GM21619 (cell line): ENCODE data around the gene PRRG2.

Experiments
- ATAC-seq: cut with Tn5 transposase; IDR thresholded peaks from one replicate; pipeline ENCODE4 v1.9.1; 2021; ENCODE audit not compliant: unreplicated experiment

PRRG2 gene

DNA sequence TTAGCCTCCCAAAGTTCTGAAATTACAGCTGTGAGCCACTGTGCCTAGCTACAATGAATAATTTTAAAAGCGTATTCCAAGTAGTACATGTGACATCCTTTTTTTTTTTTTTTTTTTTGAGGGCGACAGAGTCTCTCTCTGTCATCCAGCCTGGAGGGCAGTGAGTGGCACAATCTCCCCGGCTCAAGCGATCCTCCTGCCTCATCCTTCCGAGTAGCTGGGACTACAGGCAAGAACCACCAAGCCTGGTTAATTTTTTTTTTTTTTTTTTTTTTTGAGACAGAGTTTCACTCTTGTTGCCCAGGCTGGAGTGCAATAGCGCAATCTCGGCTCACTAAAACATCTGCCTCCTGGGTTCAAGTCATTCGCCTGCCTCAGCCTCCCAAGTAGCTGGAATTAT is 6.1 kb downstream of the PRRG2 start:
- ATAC-seq: no peak

DNA sequence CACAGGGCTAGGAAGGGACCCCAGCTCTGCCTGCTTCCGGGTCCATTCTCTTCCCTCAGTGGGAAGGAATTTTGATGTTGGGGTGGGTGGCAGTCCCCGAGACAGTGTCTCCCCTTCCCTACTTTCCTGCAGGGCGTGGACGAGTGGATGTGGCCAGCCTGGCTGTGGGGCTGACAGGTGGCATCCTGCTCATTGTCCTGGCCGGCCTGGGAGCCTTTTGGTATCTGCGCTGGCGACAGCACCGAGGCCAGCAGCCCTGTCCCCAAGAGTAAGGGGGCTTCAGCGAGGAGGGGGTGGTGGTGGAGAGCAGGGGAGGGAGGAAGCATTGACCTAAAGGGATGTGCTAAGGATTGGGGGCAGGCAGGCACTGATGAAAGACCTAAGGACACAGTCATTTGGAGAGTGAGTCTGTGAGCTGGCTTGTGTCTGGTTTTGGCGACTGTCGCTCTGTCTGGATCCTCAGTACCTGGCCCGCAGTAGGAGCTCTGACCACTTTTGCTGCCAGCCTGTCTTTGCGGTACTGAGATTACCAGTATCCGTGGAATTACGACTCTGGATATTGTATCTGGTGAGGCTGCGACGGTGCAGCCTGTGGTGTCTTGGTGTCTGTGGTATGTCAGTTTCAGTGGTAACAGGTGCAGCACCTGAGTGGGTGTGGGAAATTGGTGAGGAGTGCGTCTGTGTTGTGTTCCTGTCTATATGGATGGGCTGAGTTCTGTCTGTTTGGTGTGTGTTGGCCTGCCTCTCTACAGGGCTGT is 7.4 kb downstream of the PRRG2 start:
- ATAC-seq: no peak

DNA sequence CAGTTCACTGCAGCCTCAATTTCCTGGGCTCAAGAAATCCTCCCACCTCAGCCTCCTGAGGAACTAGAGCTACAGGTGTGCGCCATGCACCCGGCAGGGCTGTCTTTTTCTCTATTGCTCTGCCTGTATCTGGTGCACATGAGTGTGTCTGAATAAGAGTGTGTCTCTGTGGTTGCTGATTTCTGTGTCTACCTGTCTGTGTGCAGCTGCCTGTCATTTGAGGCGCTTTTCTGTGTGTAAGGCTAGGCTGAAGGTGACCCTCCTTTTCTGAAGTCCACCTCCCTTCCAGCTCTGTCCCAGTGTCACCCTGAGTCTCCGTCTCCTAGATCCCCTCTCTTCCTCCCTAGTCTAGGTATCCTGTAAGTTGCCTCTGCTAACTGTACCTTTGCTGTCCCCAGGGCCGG is 8.4 kb downstream of the PRRG2 start:
- ATAC-seq: no peak

DNA sequence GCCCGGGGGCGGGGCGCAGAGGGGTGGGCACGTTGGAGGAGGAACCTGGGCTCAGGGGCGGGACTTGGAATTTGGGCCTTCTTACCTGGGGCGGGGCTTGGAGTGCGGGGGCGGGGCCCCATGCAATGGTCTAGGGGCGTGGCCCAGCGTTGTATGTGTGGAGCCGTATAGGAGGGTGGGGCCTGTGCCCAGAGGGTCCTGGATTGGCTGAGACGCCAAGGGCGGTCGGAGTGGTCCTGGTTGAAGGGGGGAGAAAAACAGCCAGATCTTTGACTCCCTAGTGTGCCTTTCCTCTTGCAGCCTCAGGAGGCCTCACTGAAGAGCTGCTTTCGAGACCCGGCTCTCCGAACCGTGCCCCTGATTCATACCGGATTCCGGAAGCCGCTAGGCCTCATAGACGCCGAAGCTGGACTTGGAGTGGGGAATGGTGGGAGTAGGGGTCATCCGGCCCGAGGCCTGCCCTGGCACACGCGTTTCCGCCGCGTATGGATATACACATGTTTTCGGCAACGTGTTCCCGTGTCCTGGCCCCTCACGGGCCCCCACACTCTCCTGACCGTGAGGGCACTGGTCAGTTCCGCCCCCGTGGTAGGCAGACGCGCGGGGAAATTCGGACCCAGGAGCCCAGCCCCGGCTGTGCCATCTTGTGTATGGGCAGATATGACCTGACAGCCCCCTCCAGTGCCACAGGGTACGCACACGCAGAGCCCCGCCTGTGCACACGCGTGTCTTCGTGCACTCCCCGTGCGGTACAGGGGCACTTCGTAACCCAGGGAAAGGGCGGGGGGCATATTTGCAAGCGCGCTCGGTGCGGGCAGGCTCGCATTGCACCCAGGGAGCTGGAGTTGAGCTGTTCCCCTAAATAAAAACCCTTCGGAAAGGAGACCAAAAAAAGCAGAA is 9.2 kb downstream of the PRRG2 start:
- ATAC-seq: peak; percentile 73

DNA sequence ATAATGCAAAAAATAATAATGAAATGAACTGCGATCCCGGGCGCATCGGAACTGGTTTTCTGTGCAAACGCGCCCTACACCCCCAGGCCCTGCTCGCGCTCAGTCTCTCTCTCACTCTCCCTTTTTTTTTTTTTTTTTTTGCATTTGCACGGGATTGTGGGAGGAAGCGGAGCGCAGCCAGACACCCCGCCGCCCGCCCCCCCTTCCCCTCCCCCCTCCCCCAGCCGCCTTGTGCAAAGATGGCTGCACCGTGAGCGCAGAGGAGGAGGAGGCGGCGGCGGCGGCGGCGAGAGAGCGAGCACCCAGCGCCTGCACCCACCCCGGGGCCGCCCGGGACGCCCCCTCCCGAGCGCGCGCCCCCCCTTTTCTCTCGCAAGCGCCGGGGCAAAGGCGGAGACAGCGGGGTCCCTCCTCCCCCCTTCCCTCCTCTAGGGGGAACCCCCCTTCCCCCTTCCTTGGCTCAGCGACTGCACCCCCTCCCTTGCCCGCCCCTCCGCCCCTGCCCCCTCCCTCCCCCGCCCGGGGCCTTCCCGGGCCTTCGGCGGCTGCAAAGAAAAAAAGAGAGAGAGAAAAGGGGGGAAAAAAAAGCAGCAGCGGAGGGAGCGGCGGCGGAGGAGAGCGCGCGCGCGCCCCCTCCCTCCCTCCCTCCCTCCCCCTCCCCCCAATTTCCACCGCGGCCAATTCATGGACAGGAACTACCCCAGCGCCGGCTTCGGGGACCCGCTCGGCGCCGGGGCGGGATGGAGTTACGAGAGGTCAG is 10.0 kb downstream of the PRRG2 start, which contains the start of gene PRR12:
PRR12 (plus strand) TSS at position 212 of the 760 bp plus-strand sequence; CDS start at position 685, 473 bp downstream.
- no peak for ATAC-seq

DNA sequence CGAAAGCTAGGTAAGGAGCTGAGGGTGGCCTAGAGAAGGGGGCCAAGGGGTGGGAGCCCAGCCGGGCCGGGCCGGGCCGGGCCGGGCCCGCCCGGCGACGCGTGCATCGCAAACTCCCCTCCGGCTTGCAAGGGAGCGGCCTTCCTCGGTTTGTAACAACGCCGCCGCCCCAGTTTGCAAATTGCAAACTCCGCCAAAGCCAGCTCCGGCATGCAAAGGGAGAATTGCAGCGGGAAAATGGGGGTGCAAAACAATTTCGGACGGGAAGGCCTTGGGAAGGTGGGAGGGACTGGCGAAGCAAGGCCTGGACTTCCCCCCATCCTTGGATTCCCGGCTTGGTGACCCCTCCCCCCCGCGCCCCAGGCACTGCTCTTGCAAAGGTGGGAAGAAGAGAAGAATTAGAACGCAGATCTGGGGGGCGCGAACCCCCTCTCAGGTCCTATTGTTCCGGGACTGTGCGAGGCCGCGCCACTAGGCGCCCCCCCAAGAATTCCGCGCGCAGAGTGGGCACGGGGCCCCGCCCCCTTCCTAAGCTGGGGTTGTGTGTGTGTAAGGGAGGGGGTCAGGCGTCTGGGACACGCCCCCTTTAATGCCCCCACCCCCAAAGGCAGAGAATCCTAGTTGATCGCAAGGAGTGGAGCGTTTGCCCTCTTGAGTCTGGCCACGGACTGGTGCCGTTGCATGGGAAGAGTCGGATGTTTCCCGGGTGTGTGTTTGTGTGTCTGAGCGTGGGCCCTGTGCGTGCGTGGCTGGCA is 10.8 kb downstream of the PRRG2 start:
- ATAC-seq: no peak

DNA sequence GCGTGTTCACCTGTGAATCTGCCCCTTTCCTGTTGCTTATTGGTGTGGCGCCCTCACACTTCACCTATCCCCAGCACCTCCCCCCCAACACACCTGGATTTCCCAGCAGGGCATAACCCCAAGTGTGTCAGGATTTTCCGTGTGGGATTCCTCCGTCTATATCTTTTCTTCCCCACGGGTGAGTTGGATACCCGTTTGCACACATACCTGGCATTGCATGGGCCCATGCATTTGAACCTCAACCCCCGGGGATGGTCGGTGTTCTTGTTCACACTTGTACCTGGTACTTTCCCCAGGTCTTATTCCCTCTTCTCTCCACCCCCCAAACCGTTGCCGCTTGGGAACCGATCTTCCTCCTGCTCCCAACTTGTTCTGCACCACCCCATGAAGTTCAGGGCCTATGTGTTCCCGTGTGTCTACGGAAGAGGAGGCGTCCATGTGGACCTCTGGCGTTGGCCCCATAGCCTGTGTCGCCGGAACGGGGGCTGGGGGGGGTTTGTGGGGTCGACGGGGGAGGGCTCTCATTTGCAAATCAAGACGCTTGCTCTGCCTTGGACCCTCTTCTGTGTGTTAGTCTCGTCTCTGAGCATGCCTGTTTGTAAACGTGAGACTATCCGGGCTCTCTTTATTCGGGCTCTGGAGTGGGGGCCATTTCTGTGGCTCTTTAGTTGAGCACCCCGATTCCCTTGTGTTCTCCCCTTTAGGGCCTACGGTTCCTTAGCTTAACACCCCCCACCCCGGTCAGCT is 11.5 kb downstream of the PRRG2 start:
- ATAC-seq: no peak

DNA sequence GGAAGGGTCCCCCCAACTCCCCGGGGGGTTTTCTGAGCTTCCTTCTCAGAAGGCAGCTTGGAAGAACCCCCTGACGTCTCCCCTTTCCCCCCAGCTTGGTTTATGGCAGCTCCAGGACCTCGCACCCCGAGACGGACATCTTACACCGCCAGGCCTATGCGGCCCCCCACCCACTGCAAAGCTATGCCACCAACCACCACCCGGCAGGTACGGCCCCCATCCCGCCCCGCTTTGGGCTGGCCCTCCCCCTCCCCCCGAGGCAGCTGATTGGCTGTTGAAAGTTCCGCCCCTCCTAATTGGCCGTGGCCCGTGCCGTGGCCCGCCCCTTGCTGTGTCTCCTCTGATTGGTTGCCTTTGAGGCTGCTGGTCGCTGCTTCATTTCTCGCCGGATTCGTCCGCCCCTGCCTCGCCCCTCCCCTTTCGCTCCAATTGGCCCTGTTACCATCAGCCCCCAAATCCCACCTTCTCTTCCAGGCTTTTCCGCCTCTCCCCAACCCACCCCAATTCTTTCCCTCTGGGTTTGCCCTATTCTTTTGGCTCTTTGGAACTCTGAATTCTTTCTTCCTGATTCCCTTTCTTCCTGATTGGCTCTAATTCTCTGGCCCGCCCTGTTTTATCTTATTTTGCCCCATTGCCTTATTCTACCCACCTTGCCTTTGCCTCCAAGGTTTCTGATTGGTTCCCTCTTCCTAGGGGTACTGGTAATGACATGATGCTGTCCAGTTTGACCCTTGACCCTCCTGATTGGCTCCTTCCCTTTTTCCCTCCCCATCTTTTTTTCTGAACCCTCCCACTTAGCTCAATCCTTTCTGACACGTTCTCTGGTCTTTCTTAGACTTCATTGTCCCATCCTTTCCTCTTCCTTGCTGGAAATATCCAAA is 12.4 kb downstream of the PRRG2 start:
- ATAC-seq: peak; percentile 40

DNA sequence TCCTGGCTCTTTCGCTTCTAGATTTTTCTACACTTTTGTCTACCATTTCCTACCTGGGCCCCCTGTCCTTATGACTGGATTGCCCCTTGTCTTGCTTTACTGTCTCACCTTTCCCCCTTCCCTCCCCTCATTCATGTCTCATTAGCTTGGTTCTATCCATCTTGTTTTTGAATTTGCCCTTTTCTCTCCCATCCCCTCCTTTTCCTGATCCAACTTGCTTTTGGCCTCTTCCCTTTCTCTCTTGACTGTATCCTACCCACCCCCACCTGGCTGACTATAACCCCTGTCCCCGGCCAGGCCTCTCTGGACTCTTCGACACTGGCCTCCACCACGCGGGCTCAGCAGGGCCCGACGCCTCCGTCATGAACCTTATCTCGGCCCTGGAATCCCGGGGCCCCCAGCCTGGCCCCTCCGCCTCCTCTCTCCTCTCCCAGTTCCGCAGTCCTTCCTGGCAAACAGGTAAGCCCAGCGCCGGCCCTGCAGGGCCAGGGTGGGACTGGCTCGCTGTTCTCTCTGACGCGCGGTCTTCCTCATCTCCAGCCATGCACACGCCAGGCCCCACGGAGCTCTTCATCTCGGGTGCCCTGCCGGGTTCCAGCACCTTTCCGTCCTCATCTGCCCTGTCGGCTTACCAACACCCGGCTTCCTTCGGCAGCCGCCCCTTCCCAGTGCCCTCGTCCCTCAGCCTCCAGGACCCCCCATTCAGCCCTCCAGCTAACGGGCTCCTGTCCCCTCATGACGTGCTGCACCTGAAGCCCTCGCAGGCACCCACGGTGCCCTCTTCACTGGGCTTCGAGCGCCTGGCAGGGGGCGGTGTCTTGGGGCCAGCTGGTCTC is 13.3 kb downstream of the PRRG2 start:
- no peak for ATAC-seq

DNA sequence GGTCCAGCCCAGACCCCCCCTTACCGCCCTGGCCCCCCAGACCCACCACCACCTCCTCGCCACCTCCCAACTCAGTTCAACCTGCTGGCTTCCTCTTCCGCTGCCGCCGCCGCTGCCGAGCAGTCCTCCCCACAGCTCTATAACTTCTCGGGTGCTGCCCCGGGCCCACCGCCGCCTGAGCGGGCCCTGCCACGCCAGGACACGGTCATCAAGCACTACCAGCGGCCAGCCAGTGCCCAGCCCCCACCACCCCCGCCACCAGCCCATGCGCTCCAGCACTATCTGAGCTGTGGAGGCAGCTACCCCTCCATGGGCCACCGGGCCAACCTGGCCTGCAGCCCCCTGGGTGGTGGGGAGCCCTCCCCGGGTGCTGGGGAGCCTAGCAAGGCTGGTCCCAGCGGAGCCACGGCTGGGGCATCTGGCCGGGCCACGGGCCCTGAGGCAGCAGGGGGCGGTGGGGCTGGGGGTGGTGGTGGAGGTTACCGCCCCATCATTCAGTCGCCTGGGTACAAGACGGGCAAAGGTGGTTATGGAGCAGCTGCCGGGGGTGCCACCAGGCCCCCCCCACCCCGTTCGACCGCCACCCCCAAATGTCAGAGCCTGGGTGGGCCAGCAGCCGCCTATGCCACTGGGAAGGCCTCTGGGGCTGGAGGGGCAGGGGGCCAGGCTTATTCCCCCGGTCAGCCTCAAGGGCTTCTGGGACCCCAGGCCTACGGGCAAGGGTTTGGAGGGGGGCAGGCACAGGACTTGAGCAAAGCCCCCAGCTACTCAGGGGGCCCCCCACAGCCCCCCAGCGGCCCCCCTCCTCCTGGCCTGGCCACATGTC is 14.1 kb downstream of the PRRG2 start:
- ATAC-seq: no peak

DNA sequence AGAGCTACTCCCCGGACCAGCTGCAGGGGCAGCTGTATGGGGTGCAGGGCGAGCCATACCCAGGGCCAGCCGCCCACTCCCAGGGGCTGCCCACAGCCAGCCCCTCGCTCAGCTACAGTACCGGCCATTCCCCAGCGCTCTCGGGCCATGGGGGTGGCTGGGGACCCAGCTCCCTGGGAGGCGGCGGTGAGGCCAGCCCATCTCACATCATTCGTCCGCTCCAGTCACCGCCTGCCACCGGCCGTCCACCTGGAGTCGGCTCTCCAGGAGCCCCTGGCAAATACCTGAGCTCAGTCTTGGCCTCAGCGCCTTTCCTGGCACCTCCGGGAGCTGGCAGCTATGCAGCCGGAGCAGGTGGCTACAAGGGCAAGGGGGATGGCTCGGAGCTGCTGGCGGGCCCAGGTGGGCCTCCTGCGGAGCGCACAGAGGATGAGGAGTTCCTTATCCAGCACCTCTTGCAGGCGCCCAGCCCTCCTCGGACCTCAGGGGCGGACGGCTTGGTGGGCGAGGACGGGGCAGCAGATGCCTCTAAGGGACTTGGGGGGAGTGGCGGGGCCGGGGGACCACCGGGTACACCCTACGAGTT is 14.8 kb downstream of the PRRG2 start:
- no peak for ATAC-seq

DNA sequence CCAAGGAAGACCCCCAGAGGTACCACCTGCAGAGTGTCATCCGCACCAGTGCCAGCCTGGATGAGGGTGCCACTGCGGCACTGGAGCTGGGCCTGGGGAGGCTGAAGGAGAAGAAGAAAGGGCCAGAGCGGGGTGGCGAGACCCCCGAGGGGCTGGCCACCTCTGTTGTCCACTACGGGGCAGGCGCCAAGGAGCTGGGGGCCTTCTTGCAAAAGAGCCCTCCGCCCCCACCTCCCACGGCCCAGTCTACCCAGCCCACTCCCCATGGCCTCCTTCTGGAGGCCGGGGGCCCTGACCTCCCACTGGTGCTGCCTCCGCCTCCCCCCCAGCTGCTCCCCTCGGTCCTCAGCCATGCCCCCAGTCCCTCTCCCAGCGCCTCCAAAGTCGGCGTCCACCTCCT is 15.3 kb downstream of the PRRG2 start:
- ATAC-seq: no peak

DNA sequence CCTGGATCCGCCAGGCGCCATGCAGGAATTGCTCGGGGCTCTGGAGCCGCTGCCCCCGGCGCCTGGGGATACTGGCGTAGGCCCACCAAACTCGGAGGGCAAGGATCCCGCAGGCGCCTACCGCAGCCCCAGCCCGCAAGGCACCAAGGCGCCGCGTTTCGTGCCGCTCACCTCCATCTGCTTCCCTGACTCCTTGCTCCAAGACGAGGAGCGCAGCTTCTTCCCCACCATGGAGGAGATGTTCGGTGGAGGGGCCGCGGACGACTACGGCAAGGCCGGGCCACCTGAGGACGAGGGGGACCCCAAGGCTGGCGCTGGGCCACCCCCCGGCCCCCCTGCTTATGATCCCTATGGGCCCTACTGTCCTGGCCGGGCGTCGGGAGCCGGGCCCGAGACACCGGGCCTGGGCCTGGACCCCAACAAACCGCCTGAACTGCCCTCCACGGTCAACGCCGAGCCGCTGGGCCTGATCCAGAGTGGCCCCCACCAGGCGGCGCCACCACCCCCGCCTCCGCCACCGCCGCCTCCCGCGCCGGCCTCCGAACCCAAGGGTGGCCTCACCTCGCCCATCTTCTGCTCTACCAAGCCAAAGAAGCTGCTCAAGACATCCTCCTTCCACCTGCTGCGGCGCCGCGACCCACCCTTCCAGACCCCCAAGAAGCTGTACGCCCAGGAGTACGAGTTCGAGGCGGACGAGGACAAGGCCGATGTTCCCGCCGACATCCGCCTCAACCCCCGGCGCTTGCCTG is 16.0 kb downstream of the PRRG2 start:
- ATAC-seq: no peak

DNA sequence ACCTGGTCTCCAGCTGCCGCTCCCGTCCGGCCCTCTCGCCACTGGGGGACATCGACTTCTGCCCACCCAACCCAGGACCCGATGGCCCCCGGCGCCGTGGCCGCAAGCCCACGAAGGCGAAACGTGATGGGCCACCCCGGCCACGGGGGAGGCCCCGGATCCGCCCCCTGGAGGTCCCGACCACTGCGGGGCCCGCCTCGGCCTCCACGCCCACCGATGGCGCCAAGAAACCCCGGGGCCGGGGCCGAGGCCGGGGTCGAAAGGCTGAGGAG is 16.5 kb downstream of the PRRG2 start:
- ATAC-seq: no peak

DNA sequence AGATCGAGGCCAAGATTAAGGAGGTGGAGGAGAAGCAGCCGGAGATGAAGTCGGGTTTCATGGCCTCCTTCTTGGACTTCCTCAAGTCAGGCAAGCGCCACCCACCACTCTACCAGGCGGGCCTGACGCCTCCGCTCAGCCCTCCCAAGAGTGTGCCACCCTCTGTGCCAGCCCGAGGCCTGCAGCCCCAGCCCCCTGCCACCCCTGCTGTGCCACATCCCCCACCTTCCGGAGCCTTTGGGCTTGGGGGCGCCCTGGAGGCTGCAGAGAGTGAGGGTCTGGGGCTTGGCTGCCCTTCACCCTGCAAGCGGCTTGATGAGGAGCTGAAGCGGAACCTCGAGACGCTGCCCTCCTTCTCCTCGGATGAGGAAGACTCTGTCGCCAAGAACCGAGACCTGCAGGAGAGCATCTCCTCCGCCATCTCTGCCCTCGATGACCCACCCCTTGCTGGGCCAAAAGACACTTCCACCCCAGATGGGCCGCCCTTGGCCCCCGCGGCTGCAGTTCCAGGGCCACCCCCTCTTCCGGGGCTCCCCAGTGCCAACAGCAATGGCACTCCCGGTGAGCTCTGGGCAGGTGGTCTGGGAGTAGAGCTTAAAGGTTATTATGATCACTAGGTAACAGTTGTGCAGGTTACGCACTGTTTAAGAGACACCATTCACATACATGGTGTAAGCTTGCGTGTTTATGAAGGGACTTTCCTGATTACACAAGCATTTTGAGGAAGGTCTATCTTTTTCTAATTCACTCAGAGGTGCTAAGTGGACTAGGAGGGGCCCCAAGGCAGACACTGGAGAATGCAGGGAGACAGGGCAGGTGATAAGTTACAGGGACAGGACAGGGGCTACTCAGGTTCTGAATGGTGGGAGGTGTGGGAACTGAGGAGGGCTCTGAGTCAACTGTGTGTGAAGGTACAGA is 18.5 kb downstream of the PRRG2 start:
- ATAC-seq: no peak
